Prostate gland (tissue), 2 donors: ENCODE measurements around the gene PIGK.

Experiments
- CTCF ChIP-seq, 4 experiments: fragments of 200-600 bp in 2 of 4; fragments of 450-650 bp in 2 of 4; sonication (generic) in 2 of 4; IDR thresholded peaks; 1 replicate in 3 of 4; 2 replicates in 1 of 4; pipeline ENCODE4 v1.5.1; 2016 to 2019; ENCODE audit warnings: antibody characterized with exemption in 4 of 4, mild to moderate bottlenecking in 2 of 4, moderate library complexity in 2 of 4
- POLR2A ChIP-seq: fragments of 450-650 bp; IDR thresholded peaks from one replicate; pipeline ENCODE4 v1.6.1; 2016; ENCODE audit warnings: antibody characterized with exemption, mild to moderate bottlenecking

GRCh38 chr1:77076759-77077158 is 142.5 kb downstream of the PIGK start:
- no peak for TF ChIP-seq POLR2A
- TF ChIP-seq CTCF (IDR thresholded peaks at IDR 0.05), result no peak
